GM23338 (cell line): ENCODE results near the gene GABBR1. TPM values are rescaled to one million over a fixed set of nuclear protein-coding genes. Genes with fewer than 3 reads are reported as not detected.
"Not testable (repeated sequence)": the region's sequence is repeated elsewhere in the genome, so short reads cannot be mapped to it uniquely, and the experiment has no call there.

Source experiments
- ATAC-seq: fragments of 200-7000 bp; cut with Tn5 transposase; 3 replicates; pipeline ENCODE4 v1.9.1; 2020
- DNase-seq: peaks from one replicate; pipeline ENCODE4 v3.0.0-alpha.2; 2015; ENCODE audit warnings: low spot score
- H2AFZ ChIP-seq: fragments of 200-600 bp; sonication (generic); 2 replicates; pipeline ENCODE4 v1.8.0; 2016; ENCODE audit warnings: antibody characterized with exemption, mild to moderate bottlenecking, moderate library complexity
- H3F3A ChIP-seq: fragments of 200-600 bp; sonication (generic); replicated peaks from 2 replicates; pipeline ENCODE4 v1.8.0; 2017; ENCODE audit warnings: antibody characterized with exemption, mixed run types, low read depth
- H3K27ac ChIP-seq: fragments of 200-600 bp; sonication (generic); 2 replicates; pipeline ENCODE4 v1.6.1; 2016; ENCODE audit warnings: low read depth
- H3K27me3 ChIP-seq: fragments of 200-600 bp; sonication (generic); 2 replicates; pipeline ENCODE4 v1.8.0; 2016; ENCODE audit warnings: mild to moderate bottlenecking, mixed run types, moderate library complexity; ENCODE audit not compliant: insufficient read depth
- H3K36me3 ChIP-seq: fragments of 200-600 bp; sonication (generic); 2 replicates; pipeline ENCODE4 v1.8.0; 2016; ENCODE audit warnings: mild to moderate bottlenecking; ENCODE audit not compliant: insufficient read depth
- H3K4me1 ChIP-seq: fragments of 200-600 bp; sonication (generic); 2 replicates; pipeline ENCODE4 v1.8.0; 2016; ENCODE audit warnings: mild to moderate bottlenecking, moderate library complexity; ENCODE audit not compliant: insufficient read depth
- H3K4me2 ChIP-seq: fragments of 200-600 bp; sonication (generic); 2 replicates; pipeline ENCODE4 v1.7.1; 2017; ENCODE audit warnings: mixed run types
- H3K4me3 ChIP-seq: fragments of 200-600 bp; sonication (generic); 2 replicates; pipeline ENCODE4 v1.6.1; 2016; ENCODE audit warnings: mixed run types
- H3K79me2 ChIP-seq: fragments of 200-600 bp; sonication (generic); replicated peaks from 2 replicates; pipeline ENCODE4 v1.8.0; 2017; ENCODE audit warnings: mild to moderate bottlenecking; ENCODE audit not compliant: insufficient read depth
- H3K9me2 ChIP-seq: fragments of 200-600 bp; sonication (generic); 2 replicates; pipeline ENCODE4 v1.8.0; 2017; ENCODE audit not compliant: insufficient read depth
- H4K20me1 ChIP-seq: fragments of 200-600 bp; sonication (generic); replicated peaks from 2 replicates; pipeline ENCODE4 v1.8.0; 2017; ENCODE audit warnings: mild to moderate bottlenecking; ENCODE audit not compliant: insufficient read depth
- H3K27ac Mint-ChIP-seq: 2 replicates; pipeline ENCODE4 v1.8.0; 2020; ENCODE audit warnings: inconsistent platforms, mild to moderate bottlenecking, moderate library complexity, mixed read lengths
- H3K27me3 Mint-ChIP-seq: 3 replicates; pipeline ENCODE4 v1.8.0; 2022; ENCODE audit warnings: low read depth, mild to moderate bottlenecking, moderate library complexity, mixed read lengths, inconsistent platforms; ENCODE audit not compliant: insufficient read depth, poor library complexity
- H3K36me3 Mint-ChIP-seq: 3 replicates; pipeline ENCODE4 v1.8.0; 2021; ENCODE audit warnings: low read depth, mild to moderate bottlenecking, inconsistent platforms, moderate library complexity, mixed read lengths
- H3K4me1 Mint-ChIP-seq: 3 replicates; pipeline ENCODE4 v1.8.0; 2020; ENCODE audit warnings: mild to moderate bottlenecking, inconsistent platforms, mixed read lengths
- H3K4me3 Mint-ChIP-seq: 3 replicates; pipeline ENCODE4 v1.8.0; 2021; ENCODE audit warnings: moderate library complexity, mild to moderate bottlenecking, inconsistent platforms, mixed read lengths
- H3K9me3 Mint-ChIP-seq: 3 replicates; pipeline ENCODE4 v1.8.0; 2020; ENCODE audit warnings: moderate library complexity, mild to moderate bottlenecking, inconsistent platforms, mixed read lengths
- EZH2phosphoT487 ChIP-seq: fragments of 200-600 bp; sonication (generic); IDR thresholded peaks from one replicate; pipeline ENCODE4 v1.8.1; 2018; ENCODE audit warnings: antibody characterized with exemption; ENCODE audit not compliant: unreplicated experiment
- JUNB ChIP-seq: IDR thresholded peaks from one replicate; pipeline ENCODE4 v1.6.1; 2016; ENCODE audit warnings: antibody characterized with exemption; ENCODE audit not compliant: unreplicated experiment
- POLR2AphosphoS5 ChIP-seq: IDR thresholded peaks from 2 replicates; pipeline ENCODE4 v1.6.1; 2016; ENCODE audit warnings: antibody characterized with exemption, low read depth
- STAT1 ChIP-seq: IDR thresholded peaks from one replicate; pipeline ENCODE4 v1.6.1; 2016; ENCODE audit warnings: antibody characterized with exemption; ENCODE audit not compliant: unreplicated experiment
- ZNF114 ChIP-seq: fragments of 250-450 bp; sonication (Bioruptor Pico); IDR thresholded peaks from 2 replicates; pipeline ENCODE4 v1.5.0; 2020; ENCODE audit warnings: mild to moderate bottlenecking, moderate library complexity
- ZNF331 ChIP-seq: fragments of 250-450 bp; sonication (Bioruptor Pico); IDR thresholded peaks from 2 replicates; pipeline ENCODE4 v1.5.0; 2020; ENCODE audit warnings: low read depth, mild to moderate bottlenecking, moderate library complexity
- ZNF462 ChIP-seq: fragments of 250-450 bp; sonication (Bioruptor Pico); IDR thresholded peaks from 2 replicates; pipeline ENCODE4 v1.5.0; 2020; ENCODE audit warnings: mild to moderate bottlenecking, moderate library complexity
- polyA plus RNA-seq: library from polyadenylated mRNA; unstranded; fragments of >200 nt; fragmentation: Nextera tagmentation; extraction: Ambion mirVana; gene quantifications from 2 replicates; pipeline ENCODE4 v1.2.1, GENCODE V29; 2016
- total RNA-seq: library from RNA; depleted of rRNA; stranded (reverse); fragments of >200 nt; shearing (Covaris generic); gene quantifications from 2 replicates; pipeline ENCODE4 v1.2.3, GENCODE V29; 2014
- TF ChIP-seq, protein P1 (sequence below), 2 experiments: fragments of 200-600 bp in 1 of 2; sonication (generic) in 1 of 2; conservative IDR thresholded peaks; 2 replicates each; pipeline versions ENCODE4 v1.5.1 to v1.6.1; 2016 to 2017; ENCODE audit warnings: antibody characterized with exemption in 2 of 2, low read depth in 2 of 2, mild to moderate bottlenecking in 2 of 2, moderate library complexity in 1 of 2

GABBR1 gene
- total and polyA plus RNA-seq, 2 experiments from 2014 or later: 42.8 to 78.9 TPM

DNA sequence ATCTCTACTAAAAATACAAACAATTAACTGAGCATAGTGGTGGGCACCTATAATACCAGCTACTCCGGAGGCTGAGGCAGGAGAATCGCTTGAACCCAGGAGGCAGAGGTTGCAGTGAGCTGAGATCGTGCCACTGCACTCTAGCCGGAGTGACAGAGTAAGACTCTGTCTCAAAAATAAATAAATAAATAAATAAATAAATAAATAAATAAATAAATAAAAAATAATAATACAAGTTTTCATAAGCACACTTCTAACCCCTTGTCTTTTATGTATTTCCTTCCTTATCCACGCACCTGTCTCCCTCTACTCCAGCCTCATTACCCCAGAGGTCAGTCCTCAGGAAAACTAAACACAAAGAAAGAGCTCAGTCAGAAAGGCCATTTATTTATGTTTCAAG, 39.1 kb upstream of the GABBR1 start:
- H3K27me3 ChIP-seq, H3K4me3 ChIP-seq, H3K27ac Mint-ChIP-seq: not testable (repeated sequence)

GRCh38 chr6:29671026-29671425, 38.0 kb upstream of the GABBR1 start:
- Mint-ChIP-seq H3K4me3 (no peak overlapping the region), H3K9me3 (0 out of 3 replicates have a peak, but pooled peaks cover 2% of the 10 kb centered on the region), H3K36me3 (no peaks in the 10 kb centered on the region; the same call in 2 of the 3 replicates), H3K4me1 (peaks cover 30% of the 10 kb centered on the region), H3K27ac (no peak overlapping the region), H3K27me3 (peaks cover 9% of the 10 kb centered on the region)
- H3K4me1 ChIP-seq: peaks cover 21% of the 10 kb centered on the region
- H3K4me3 ChIP-seq: no peak overlapping the region
- no peaks in the 10 kb centered on the region for H3K27me3 ChIP-seq
- DNase-seq: no peak
- H3K79me2 ChIP-seq: no peaks in the 10 kb centered on the region
- no peak overlapping the region for H3K27ac ChIP-seq
- H4K20me1 ChIP-seq: no peaks in the 10 kb centered on the region
- H3K9me2 ChIP-seq: peaks cover 13% of the 10 kb centered on the region
- H2AFZ ChIP-seq: no peak overlapping the region
- no peak overlapping the region for H3K4me2 ChIP-seq
- TF ChIP-seq ZNF114 (CRISPR knock-in tag) (no peak), ZNF331 (CRISPR knock-in tag) (no peak), STAT1 (no peak), EZH2phosphoT487 (no peak), JUNB (no peak), ZNF462 (CRISPR knock-in tag) (no peak), POLR2AphosphoS5 (no peak)
- TF ChIP-seq, protein P1, sequence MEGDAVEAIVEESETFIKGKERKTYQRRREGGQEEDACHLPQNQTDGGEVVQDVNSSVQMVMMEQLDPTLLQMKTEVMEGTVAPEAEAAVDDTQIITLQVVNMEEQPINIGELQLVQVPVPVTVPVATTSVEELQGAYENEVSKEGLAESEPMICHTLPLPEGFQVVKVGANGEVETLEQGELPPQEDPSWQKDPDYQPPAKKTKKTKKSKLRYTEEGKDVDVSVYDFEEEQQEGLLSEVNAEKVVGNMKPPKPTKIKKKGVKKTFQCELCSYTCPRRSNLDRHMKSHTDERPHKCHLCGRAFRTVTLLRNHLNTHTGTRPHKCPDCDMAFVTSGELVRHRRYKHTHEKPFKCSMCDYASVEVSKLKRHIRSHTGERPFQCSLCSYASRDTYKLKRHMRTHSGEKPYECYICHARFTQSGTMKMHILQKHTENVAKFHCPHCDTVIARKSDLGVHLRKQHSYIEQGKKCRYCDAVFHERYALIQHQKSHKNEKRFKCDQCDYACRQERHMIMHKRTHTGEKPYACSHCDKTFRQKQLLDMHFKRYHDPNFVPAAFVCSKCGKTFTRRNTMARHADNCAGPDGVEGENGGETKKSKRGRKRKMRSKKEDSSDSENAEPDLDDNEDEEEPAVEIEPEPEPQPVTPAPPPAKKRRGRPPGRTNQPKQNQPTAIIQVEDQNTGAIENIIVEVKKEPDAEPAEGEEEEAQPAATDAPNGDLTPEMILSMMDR (conservative IDR thresholded peaks at IDR 0.05; ENCODE audit: low read depth in 2 of 2): no peak
- H3F3A ChIP-seq: peaks cover 13% of the 10 kb centered on the region
- no peak for ATAC-seq
- no peaks in the 10 kb centered on the region for H3K36me3 ChIP-seq

More for the DNA sequence above, 39.1 kb upstream of the GABBR1 start:
- peaks cover 12% of the 10 kb centered on the region for H3K4me1 ChIP-seq
- not testable (repeated sequence) for H3K9me3 Mint-ChIP-seq, H3K4me2 ChIP-seq, H3K4me3 Mint-ChIP-seq, H4K20me1 ChIP-seq, H2AFZ ChIP-seq, H3K79me2 ChIP-seq, ATAC-seq, H3K27ac ChIP-seq, H3K36me3 Mint-ChIP-seq, DNase-seq, H3K36me3 ChIP-seq
- peaks cover 28% of the 10 kb centered on the region for H3K4me1 Mint-ChIP-seq
- H3F3A ChIP-seq: peaks cover 10% of the 10 kb centered on the region; the same call in 1 of the 2 replicates
- H3K9me2 ChIP-seq: peaks cover 13% of the 10 kb centered on the region
- H3K27me3 Mint-ChIP-seq: peaks cover 13% of the 10 kb centered on the region
